ENCODE measurements around the gene CAMTA1.

DNA sequence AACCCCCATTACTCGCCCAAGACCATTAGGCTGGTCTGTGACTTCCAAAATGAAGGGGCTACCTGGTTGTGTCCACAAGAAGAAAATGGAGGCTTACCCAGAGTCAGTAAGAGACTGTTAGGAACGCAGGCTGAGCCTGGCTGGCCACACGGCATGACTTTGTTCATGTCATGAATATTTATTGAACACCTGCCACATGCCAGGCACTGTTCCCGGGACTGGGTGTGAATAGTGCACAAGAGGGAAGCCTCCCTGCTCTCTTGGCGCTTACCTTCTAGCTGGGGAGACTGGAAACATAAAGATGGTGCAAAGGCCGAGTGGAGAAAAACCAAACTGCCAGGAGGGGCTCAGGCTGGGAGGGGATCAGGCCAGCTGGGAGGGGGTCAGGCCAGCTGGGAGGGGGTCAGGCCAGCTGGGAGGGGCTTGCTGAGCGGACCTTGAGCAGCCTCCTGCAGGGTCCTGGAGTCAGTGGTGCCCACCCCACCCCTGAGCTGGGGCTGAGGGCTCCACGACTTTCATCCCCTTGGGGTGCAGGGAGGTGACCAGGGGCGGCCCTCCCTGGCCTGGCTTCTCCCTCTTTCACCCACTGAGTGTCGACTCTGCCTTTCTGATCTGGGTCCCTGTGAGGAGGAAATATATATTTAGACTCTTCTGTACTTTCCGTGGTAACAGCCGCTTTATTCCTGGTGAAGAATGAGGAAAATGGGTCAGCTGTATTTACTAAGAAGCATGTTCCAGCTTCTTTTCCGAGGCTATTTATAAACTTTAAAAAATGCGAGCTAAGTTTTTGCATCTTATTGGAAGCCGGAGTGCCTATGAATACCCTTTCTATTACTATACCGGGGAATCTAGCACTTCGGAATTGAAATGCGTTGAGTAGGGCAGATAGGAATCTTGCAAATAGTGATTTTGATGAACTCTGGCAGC lies 139.0 kb downstream of the CAMTA1 start:
- TF ChIP-seq, protein P1, sequence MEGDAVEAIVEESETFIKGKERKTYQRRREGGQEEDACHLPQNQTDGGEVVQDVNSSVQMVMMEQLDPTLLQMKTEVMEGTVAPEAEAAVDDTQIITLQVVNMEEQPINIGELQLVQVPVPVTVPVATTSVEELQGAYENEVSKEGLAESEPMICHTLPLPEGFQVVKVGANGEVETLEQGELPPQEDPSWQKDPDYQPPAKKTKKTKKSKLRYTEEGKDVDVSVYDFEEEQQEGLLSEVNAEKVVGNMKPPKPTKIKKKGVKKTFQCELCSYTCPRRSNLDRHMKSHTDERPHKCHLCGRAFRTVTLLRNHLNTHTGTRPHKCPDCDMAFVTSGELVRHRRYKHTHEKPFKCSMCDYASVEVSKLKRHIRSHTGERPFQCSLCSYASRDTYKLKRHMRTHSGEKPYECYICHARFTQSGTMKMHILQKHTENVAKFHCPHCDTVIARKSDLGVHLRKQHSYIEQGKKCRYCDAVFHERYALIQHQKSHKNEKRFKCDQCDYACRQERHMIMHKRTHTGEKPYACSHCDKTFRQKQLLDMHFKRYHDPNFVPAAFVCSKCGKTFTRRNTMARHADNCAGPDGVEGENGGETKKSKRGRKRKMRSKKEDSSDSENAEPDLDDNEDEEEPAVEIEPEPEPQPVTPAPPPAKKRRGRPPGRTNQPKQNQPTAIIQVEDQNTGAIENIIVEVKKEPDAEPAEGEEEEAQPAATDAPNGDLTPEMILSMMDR (IDR thresholded peaks at IDR 0.05) = no peak
- TF ChIP-seq POLR2A (IDR thresholded peaks at IDR 0.05) (no peak), POLR2AphosphoS5 (IDR thresholded peaks at IDR 0.05) (no peak)

Data from upper lobe of left lung (tissue), 4 donors.